Spleen (tissue), 11 donors: ENCODE data around the gene WBP1L. TPM values are rescaled to one million over a fixed set of nuclear protein-coding genes. Genes with fewer than 3 reads are reported as not detected.

Experiments used
- DNase-seq: peaks from one replicate; pipeline ENCODE4 v3.0.0-alpha.2; 2020
- H3K27ac ChIP-seq, 8 donors: fragments of 200-600 bp; sonication (generic) in 7 of 8; 1 replicate in 4 of 8; 2 replicates in 4 of 8; pipeline versions ENCODE4 v1.5.0 to v1.8.0; 2016 to 2021; ENCODE audit warnings: inconsistent platforms in 4 of 8, mild to moderate bottlenecking in 4 of 8, moderate library complexity in 1 of 8
- H3K27me3 ChIP-seq, 7 donors: fragments of 200-600 bp; sonication (generic) in 6 of 7; replicated peaks in 1 of 7; 1 replicate in 4 of 7; 2 replicates in 3 of 7; pipeline versions ENCODE4 v1.5.0 to v1.8.0; 2016 to 2021; ENCODE audit warnings: inconsistent platforms in 3 of 7, mild to moderate bottlenecking in 1 of 7
- H3K36me3 ChIP-seq, 6 donors: fragments of 200-600 bp; sonication (generic) in 5 of 6; 1 replicate in 4 of 6; 2 replicates in 2 of 6; pipeline versions ENCODE4 v1.5.0 to v1.8.0; 2016 to 2021; ENCODE audit warnings: inconsistent platforms in 2 of 6
- H3K4me1 ChIP-seq, 6 donors: fragments of 200-600 bp; sonication (generic) in 5 of 6; 1 replicate in 3 of 6; 2 replicates in 3 of 6; pipeline versions ENCODE4 v1.5.0 to v1.8.0; 2016 to 2021; ENCODE audit warnings: inconsistent platforms in 3 of 6
- H3K4me3 ChIP-seq, 8 donors: fragments of 200-600 bp; sonication (generic) in 7 of 8; 1 replicate in 4 of 8; 2 replicates in 4 of 8; pipeline versions ENCODE4 v1.5.0 to v1.8.0; 2016 to 2021; ENCODE audit warnings: inconsistent platforms in 4 of 8, mild to moderate bottlenecking in 4 of 8, moderate library complexity in 2 of 8
- H3K9me3 ChIP-seq, 8 donors: fragments of 200-600 bp; sonication (generic) in 7 of 8; 1 replicate in 4 of 8; 2 replicates in 4 of 8; pipeline versions ENCODE4 v1.5.0 to v1.8.0; 2016 to 2021; ENCODE audit warnings: inconsistent platforms in 4 of 8
- CTCF ChIP-seq, 11 experiments: fragments of 200-600 bp in 7 of 11; fragments of 450-650 bp in 4 of 11; sonication (generic) in 4 of 11; IDR thresholded peaks in 8 of 11; conservative IDR thresholded peaks in 3 of 11; 1 replicate in 7 of 11; 2 replicates in 4 of 11; pipeline versions ENCODE4 v1.4.0 to v1.8.0; 2016 to 2021; ENCODE audit warnings: antibody characterized with exemption in 11 of 11, inconsistent platforms in 4 of 11, mild to moderate bottlenecking in 1 of 11
- POLR2A ChIP-seq, 3 donors: fragments of 450-650 bp; IDR thresholded peaks; one replicate each; pipeline ENCODE4 v1.5.1; 2017; ENCODE audit warnings: antibody characterized with exemption in 3 of 3, mild to moderate bottlenecking in 1 of 3
- POLR2AphosphoS5 ChIP-seq, 3 donors: sonication (generic); formaldehyde crosslinking; IDR thresholded peaks; one replicate each; pipeline ENCODE4 v1.5.1; 2017; ENCODE audit warnings: antibody characterized with exemption in 3 of 3
- WGBS, 5 donors: extraction: QIAGEN DNeasy Blood & Tissue Kit in 3 of 5; methylation state at CpG; one replicate each; pipeline versions ENCODE4 v1.1.5 to v1.1.7; 2013 to 2018; 5-methylcytosine and 5-hydroxymethylcytosine counted together
- intact Hi-C: fragments of 100-400 bp; cut with DNase I; formaldehyde crosslinking; loops from one replicate; pipeline ENCODE4 v1.15.0; 2023; ENCODE audit warnings: low total_unique reads
- polyA plus RNA-seq, 3 donors: library from polyadenylated mRNA; stranded (reverse); fragments of 200-250 nt; gene quantifications; one replicate each; pipeline ENCODE4 v1.2.1, GENCODE V29; 2013
- total RNA-seq, 7 donors: library from RNA; depleted of rRNA in 3 of 7; stranded (reverse); fragments of >200 nt in 3 of 7; fragmentation: NEBNext Ultra II Directional in 4 of 7; extraction: Animal tissue kit (Norgen Biotek cat#: 25700) in 4 of 7; gene quantifications; one replicate each; pipeline versions ENCODE4 v1.1.0 to v1.2.1, GENCODE V29; 2016 to 2021
- donor health status: healthy with polysubstance abuse.
- donor health status: DM: no; HTN: no; CAD: no; lungs with moderate emphysema.
- donor health status: DM: no; HTN: no; CAD: no.
- donor health status: Bipolar disorder and iron deficiency.
- donor health status: healthy.
- donor health status: DM: no; HTN: no; CAD: no.
- donor health status: DM: yes; HTN: yes; CAD: no.

WBP1L gene
- total and polyA plus RNA-seq, 10 donors: 15.9 to 149 (median 49.2) TPM

GRCh38 chr10:102745157-102745556 is 1.4 kb downstream of the WBP1L start:
- H3K27me3 ChIP-seq: no peaks in the 10 kb centered on the region
- no peak for DNase-seq
- 62 to 84% (median 74%) methylated on average over 4 of the region's 4 CpGs for WGBS, 5 donors
- H3K9me3 ChIP-seq: no peaks in the 10 kb centered on the region
- H3K4me1 ChIP-seq: peaks cover 23 to 65% (median 40%) of the 10 kb centered on the region in 6 donors
- peak overlapping the region; percentile 84 to 99 (median 95) for H3K4me3 ChIP-seq
- H3K36me3 ChIP-seq: peaks cover 0 to 5% (median 0%) of the 10 kb centered on the region in 6 donors
- no peak for TF ChIP-seq CTCF (IDR thresholded peaks at IDR 0.05 in 8 of 11, conservative IDR thresholded peaks at IDR 0.05 in 3 of 11)
- TF ChIP-seq POLR2A (IDR thresholded peaks at IDR 0.05): no peak
- no peak for TF ChIP-seq POLR2AphosphoS5 (IDR thresholded peaks at IDR 0.05)
- intact Hi-C loops: no loop called here
- H3K27ac ChIP-seq: peak overlapping the region in 7 of 8 donors; percentile 82 to 97 (median 89)

GRCh38 chr10:102752266-102752930 is 8.7 kb downstream of the WBP1L start:
- no peaks in the 10 kb centered on the region for H3K27me3 ChIP-seq
- intact Hi-C loops: no loop called here
- WGBS, 5 donors: 84 to 89% (median 87%) methylated on average over 9 of the region's 9 CpGs
- peaks cover 0 to 31% (median 4%) of the 10 kb centered on the region in 6 donors for H3K36me3 ChIP-seq
- TF ChIP-seq CTCF (IDR thresholded peaks at IDR 0.05 in 8 of 11, conservative IDR thresholded peaks at IDR 0.05 in 3 of 11): no peak
- TF ChIP-seq POLR2AphosphoS5 (IDR thresholded peaks at IDR 0.05): no peak
- no peak for TF ChIP-seq POLR2A (IDR thresholded peaks at IDR 0.05)
- H3K4me3 ChIP-seq: no peak overlapping the region
- peaks cover 8 to 93% (median 34%) of the 10 kb centered on the region in 6 donors for H3K4me1 ChIP-seq
- H3K27ac ChIP-seq: peak overlapping the region in 5 of 8 donors; percentile 2 to 56 (median 47)
- no peak for DNase-seq
- no peaks in the 10 kb centered on the region for H3K9me3 ChIP-seq

DNA sequence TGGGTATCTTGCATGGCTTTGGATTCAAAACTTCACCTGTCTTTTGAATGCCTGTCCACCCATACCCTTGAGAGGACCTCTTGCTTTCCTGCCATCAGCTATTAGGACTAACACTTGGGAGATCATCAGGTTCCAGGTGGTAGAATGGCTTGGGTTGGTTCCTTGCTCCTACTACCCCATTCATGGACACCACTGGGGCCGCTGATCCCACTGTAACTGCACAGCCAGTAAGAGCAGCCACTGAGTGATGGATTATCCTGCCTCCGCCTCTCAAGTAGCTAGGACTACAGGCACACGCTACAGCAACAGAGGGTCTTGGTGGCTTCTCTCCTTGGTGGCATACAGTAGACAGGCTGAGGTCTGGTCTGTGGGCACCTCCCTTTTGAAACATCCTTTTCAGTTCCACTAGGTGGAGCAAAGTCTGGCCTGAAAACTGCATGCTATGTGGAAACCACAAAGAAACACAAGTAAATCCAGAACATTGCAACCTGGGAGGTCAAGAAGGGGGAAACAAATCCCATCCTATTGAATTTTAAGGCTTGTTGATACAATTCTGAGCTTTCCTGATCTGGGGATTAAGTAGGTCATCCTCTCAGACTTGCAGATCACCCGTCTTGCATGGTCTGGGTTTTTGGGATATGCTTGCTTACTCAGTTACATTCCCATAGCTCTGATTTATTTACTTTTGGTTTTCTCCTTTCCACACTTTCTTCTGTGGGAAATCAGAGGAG is 9.4 kb downstream of the WBP1L start:
- peaks cover 0 to 27% (median 4%) of the 10 kb centered on the region in 6 donors for H3K36me3 ChIP-seq
- H3K27ac ChIP-seq: peak overlapping the region in 6 of 8 donors; percentile 3 to 56 (median 42)
- H3K4me3 ChIP-seq: no peak overlapping the region
- 86 to 94% (median 88%) methylated on average over 4 of the region's 4 CpGs for WGBS, 5 donors
- intact Hi-C loops: no loop called here
- H3K9me3 ChIP-seq: no peaks in the 10 kb centered on the region
- TF ChIP-seq CTCF (IDR thresholded peaks at IDR 0.05 in 8 of 11, conservative IDR thresholded peaks at IDR 0.05 in 3 of 11) (peak in 8 of 11 experiments; percentile 28 to 58 (median 45)), POLR2AphosphoS5 (IDR thresholded peaks at IDR 0.05) (no peak)
- peak; percentile 61 for DNase-seq
- H3K4me1 ChIP-seq: peaks cover 8 to 95% (median 37%) of the 10 kb centered on the region in 6 donors
- H3K27me3 ChIP-seq: no peaks in the 10 kb centered on the region

- Histone ChIP-seq H3K4me1 (peaks cover 8 to 95% (median 36%) of the 10 kb centered on the region in 6 donors), H3K27me3 (no peaks in the 10 kb centered on the region), H3K9me3 (no peaks in the 10 kb centered on the region), H3K4me3 (no peak overlapping the region), H3K27ac (peak overlapping the region in 6 of 8 donors; percentile 3 to 56 (median 42)), H3K36me3 (peaks cover 0 to 27% (median 4%) of the 10 kb centered on the region in 6 donors)
- DNase-seq: no peak
- intact Hi-C loops: no loop called here
- no peak for TF ChIP-seq CTCF (IDR thresholded peaks at IDR 0.05 in 8 of 11, conservative IDR thresholded peaks at IDR 0.05 in 3 of 11)
- no peak for TF ChIP-seq POLR2A (IDR thresholded peaks at IDR 0.05)
- no peak for TF ChIP-seq POLR2AphosphoS5 (IDR thresholded peaks at IDR 0.05)
- 78 to 96% (median 93%) methylated on average over 1 of the region's 1 CpG for WGBS, 5 donors
Measured at GRCh38 chr10:102753718-102754117, 10.0 kb downstream of the WBP1L start.
